Measurements from ENCODE around the gene DOK5.
"Not testable (repeated sequence)": the region's sequence is repeated elsewhere in the genome, so short reads cannot be mapped to it uniquely, and the experiment has no call there.

Gene DOK5

DNA sequence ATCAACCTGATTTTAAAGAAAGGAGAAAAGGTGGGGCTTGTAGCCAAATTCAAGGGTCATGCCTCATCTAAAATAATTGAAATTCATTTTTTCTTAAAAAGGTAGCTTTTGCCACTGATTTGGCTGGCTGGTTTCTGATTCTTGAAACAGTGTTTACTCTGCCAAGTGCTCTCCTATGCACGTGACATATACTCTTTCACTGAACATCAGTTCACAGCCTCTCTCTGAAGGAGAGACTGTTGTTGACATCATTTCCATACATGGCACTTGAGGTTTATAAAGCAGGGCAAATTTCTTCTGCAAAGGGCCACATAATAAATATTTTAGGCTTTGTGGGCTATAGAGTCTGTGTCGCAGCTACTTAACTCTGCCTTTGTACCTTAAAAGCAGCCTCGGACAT, 40.4 kb upstream of the DOK5 start:
- Histone ChIP-seq H3K79me2 (ENCODE audit: insufficient read depth, low read length) (no peaks in the 10 kb centered on the region), H3K36me3 (ENCODE audit: insufficient read depth, low read length) (no peaks in the 10 kb centered on the region), H2AFZ (ENCODE audit: low read length) (no peak overlapping the region), H3K4me1 (ENCODE audit: insufficient read depth, low read length, poor library complexity, severe bottlenecking) (no peaks in the 10 kb centered on the region), H3K4me2 (ENCODE audit: low read depth, low read length, poor library complexity, severe bottlenecking) (no peak overlapping the region), H3K4me3 (ENCODE audit: low read length, poor library complexity, severe bottlenecking) (no peak overlapping the region), H3K9me3 (ENCODE audit: insufficient read depth, low read depth, low read length) (no peaks in the 10 kb centered on the region), H3K9me2 (replicated peaks; ENCODE audit: low read depth, low read length) (no peaks in the 10 kb centered on the region), H3K27me3 (ENCODE audit: insufficient read depth, low read length, poor library complexity, severe bottlenecking) (no peaks in the 10 kb centered on the region), H4K20me1 (ENCODE audit: insufficient read depth, low read length, poor library complexity, severe bottlenecking) (no peaks in the 10 kb centered on the region), H3K9ac (ENCODE audit: low read depth, low read length, poor library complexity, severe bottlenecking) (no peak overlapping the region), H3F3A (ENCODE audit: low read depth) (no peaks in the 10 kb centered on the region)
- TF ChIP-seq EZH2phosphoT487 (IDR thresholded peaks at IDR 0.05; ENCODE audit: borderline replicate concordance): no peak
- TF ChIP-seq, protein P1, sequence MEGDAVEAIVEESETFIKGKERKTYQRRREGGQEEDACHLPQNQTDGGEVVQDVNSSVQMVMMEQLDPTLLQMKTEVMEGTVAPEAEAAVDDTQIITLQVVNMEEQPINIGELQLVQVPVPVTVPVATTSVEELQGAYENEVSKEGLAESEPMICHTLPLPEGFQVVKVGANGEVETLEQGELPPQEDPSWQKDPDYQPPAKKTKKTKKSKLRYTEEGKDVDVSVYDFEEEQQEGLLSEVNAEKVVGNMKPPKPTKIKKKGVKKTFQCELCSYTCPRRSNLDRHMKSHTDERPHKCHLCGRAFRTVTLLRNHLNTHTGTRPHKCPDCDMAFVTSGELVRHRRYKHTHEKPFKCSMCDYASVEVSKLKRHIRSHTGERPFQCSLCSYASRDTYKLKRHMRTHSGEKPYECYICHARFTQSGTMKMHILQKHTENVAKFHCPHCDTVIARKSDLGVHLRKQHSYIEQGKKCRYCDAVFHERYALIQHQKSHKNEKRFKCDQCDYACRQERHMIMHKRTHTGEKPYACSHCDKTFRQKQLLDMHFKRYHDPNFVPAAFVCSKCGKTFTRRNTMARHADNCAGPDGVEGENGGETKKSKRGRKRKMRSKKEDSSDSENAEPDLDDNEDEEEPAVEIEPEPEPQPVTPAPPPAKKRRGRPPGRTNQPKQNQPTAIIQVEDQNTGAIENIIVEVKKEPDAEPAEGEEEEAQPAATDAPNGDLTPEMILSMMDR (conservative IDR thresholded peaks at IDR 0.05; ENCODE audit: low read length): no peak

DNA sequence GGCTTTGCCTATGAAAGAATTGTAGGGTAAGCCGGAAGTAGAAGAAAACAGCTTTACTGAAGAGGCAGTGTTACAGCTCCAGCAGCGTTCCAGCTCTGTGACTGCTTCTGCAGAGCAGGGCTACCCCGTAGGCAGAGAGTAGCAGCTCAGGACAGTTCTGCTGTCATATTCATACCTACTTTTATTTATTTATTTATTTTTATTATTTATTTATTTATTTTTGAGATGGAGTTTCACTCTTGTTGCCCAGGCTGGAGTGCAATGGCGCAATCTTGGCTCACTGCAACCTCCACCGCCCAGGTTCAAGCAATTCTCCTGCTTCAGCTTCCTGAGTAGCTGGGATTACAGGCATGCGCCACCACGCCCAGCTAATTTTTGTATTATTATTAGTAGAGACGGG, 39.0 kb upstream of the DOK5 start:
- not testable (repeated sequence) for H3K4me3 ChIP-seq (ENCODE audit: low read length, poor library complexity, severe bottlenecking); H3K36me3 ChIP-seq (ENCODE audit: insufficient read depth, low read length); H3K4me2 ChIP-seq (ENCODE audit: low read depth, low read length, poor library complexity, severe bottlenecking); H3K9me3 ChIP-seq (ENCODE audit: insufficient read depth, low read depth, low read length); H3K79me2 ChIP-seq (ENCODE audit: insufficient read depth, low read length); H3F3A ChIP-seq (ENCODE audit: low read depth); H3K9me2 ChIP-seq (replicated peaks; ENCODE audit: low read depth, low read length); H3K27me3 ChIP-seq (ENCODE audit: insufficient read depth, low read length, poor library complexity, severe bottlenecking); H4K20me1 ChIP-seq (ENCODE audit: insufficient read depth, low read length, poor library complexity, severe bottlenecking); H2AFZ ChIP-seq (ENCODE audit: low read length); H3K9ac ChIP-seq (ENCODE audit: low read depth, low read length, poor library complexity, severe bottlenecking); H3K4me1 ChIP-seq (ENCODE audit: insufficient read depth, low read length, poor library complexity, severe bottlenecking)

DNA sequence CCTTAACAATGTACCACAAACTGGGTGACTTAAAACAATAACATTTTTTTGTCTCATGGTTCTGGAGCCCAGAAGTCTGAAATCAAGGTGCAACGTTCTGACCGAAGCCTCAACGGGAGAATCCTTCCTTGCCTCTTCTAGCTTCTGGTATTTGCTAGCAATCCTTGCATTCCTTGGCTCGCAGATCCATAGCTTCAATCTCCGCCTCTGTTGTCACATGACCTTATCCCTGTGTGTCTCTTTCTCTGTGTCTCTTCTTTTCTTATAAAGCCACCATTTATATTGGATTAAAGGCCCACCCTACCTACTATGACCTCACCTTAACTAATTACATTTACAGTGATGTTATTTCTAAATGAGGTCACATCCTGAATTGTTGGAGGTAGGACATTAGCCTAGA, 37.2 kb upstream of the DOK5 start:
- no peak for TF ChIP-seq EZH2phosphoT487 (IDR thresholded peaks at IDR 0.05; ENCODE audit: borderline replicate concordance)
- TF ChIP-seq, protein P1 (conservative IDR thresholded peaks at IDR 0.05; ENCODE audit: low read length): no peak

DNA sequence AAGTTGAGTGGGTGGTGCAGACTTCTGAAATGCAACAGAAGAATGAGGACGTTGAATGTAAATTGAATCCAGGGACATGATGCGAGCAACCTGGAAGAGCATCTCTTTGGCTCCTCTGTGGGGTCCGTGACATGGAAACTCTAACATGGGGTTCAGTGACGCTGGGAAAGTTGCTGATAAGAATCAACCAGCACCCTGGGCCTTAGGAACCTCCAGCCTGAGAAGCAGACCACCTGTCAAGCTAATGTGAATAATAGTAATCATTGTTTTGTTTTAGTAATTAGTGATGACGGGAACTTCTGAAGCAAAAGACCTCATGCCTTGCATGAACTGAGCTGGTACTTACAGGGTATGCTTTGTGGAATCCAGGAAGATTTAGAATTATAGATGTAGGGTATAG, 25.2 kb upstream of the DOK5 start:
- Histone ChIP-seq H3K9me3 (ENCODE audit: insufficient read depth, low read depth, low read length) (no peaks in the 10 kb centered on the region), H2AFZ (ENCODE audit: low read length) (no peak overlapping the region), H4K20me1 (ENCODE audit: insufficient read depth, low read length, poor library complexity, severe bottlenecking) (no peaks in the 10 kb centered on the region), H3K4me3 (ENCODE audit: low read length, poor library complexity, severe bottlenecking) (no peak overlapping the region), H3K4me2 (ENCODE audit: low read depth, low read length, poor library complexity, severe bottlenecking) (no peak overlapping the region), H3K4me1 (ENCODE audit: insufficient read depth, low read length, poor library complexity, severe bottlenecking) (no peaks in the 10 kb centered on the region), H3K9ac (ENCODE audit: low read depth, low read length, poor library complexity, severe bottlenecking) (no peak overlapping the region), H3K36me3 (ENCODE audit: insufficient read depth, low read length) (no peaks in the 10 kb centered on the region), H3K27me3 (ENCODE audit: insufficient read depth, low read length, poor library complexity, severe bottlenecking) (no peaks in the 10 kb centered on the region), H3K79me2 (ENCODE audit: insufficient read depth, low read length) (no peaks in the 10 kb centered on the region), H3K9me2 (replicated peaks; ENCODE audit: low read depth, low read length) (no peaks in the 10 kb centered on the region), H3F3A (ENCODE audit: low read depth) (no peaks in the 10 kb centered on the region)
- TF ChIP-seq EZH2phosphoT487 (IDR thresholded peaks at IDR 0.05; ENCODE audit: borderline replicate concordance): no peak
- TF ChIP-seq, protein P1 (conservative IDR thresholded peaks at IDR 0.05; ENCODE audit: low read length): no peak

More for the DNA sequence above, 37.2 kb upstream of the DOK5 start:
- Histone ChIP-seq H2AFZ (ENCODE audit: low read length) (no peak overlapping the region), H3K9me3 (ENCODE audit: insufficient read depth, low read depth, low read length) (no peaks in the 10 kb centered on the region), H3K36me3 (ENCODE audit: insufficient read depth, low read length) (no peaks in the 10 kb centered on the region), H3K27me3 (ENCODE audit: insufficient read depth, low read length, poor library complexity, severe bottlenecking) (no peaks in the 10 kb centered on the region), H3K4me3 (ENCODE audit: low read length, poor library complexity, severe bottlenecking) (no peak overlapping the region), H3K9me2 (replicated peaks; ENCODE audit: low read depth, low read length) (no peaks in the 10 kb centered on the region), H4K20me1 (ENCODE audit: insufficient read depth, low read length, poor library complexity, severe bottlenecking) (no peaks in the 10 kb centered on the region), H3K4me1 (ENCODE audit: insufficient read depth, low read length, poor library complexity, severe bottlenecking) (no peaks in the 10 kb centered on the region), H3K79me2 (ENCODE audit: insufficient read depth, low read length) (no peaks in the 10 kb centered on the region), H3K4me2 (ENCODE audit: low read depth, low read length, poor library complexity, severe bottlenecking) (no peak overlapping the region), H3K9ac (ENCODE audit: low read depth, low read length, poor library complexity, severe bottlenecking) (no peak overlapping the region), H3F3A (ENCODE audit: low read depth) (no peaks in the 10 kb centered on the region)

All from Loucy (cell line).